DMS 273 (cell line): ENCODE measurements around the gene HAPLN3.
"Not testable (repeated sequence)": the region's sequence is repeated elsewhere in the genome, so short reads cannot be mapped to it uniquely, and the experiment has no call there.

Experiments
- DNase-seq: peaks from one replicate; lab custom pipeline; 2025; ENCODE audit not compliant: unreplicated experiment; lab: John Stamatoyannopoulos, UW

The HAPLN3 gene, protein sequence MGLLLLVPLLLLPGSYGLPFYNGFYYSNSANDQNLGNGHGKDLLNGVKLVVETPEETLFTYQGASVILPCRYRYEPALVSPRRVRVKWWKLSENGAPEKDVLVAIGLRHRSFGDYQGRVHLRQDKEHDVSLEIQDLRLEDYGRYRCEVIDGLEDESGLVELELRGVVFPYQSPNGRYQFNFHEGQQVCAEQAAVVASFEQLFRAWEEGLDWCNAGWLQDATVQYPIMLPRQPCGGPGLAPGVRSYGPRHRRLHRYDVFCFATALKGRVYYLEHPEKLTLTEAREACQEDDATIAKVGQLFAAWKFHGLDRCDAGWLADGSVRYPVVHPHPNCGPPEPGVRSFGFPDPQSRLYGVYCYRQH

DNA sequence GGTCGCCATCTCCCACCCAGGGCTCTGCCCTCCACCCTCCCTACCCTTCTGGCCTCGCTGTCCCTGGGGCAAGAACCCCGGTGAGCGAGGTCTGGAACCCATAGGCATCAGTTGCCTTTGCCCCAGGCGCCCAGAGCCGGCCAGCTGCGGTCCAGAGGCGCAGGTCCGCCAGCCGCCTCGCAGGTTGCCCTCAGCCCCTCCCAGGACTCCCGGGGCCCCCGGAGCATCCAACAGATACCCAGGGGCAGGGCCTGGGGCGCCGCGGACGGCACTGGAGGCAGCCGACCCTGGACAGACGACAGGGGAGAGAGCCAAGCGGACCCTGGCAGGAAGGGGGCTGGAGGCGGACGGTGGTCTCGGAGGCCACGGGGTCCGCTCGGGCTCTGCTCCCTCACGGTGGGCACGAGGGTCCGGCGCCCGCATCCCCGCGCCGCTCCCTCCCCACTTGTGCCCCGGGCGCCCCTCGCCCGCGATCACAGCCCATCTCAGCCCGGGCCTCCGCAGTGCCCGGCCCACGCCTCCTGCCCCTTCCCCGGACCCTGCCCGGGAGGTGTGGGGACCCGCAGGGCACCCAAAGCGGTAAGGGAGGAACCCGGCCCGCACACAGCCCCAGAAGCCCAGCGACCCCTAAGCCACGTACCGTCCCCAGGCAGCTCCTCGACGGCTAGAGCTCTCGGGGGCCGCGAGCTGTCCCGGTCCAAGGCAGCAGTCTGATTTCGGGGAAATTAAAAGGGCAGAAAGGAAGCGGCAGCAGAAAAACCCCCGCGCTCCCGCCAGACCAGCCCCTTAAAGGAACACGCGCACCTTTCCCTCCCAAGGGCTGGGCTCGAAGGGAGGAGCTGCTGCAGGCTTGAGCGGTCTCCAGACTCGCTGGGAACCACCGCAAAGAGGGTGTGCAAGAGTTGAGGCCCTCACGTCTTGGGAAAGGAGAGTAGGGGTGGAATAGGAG lies at the start of gene HAPLN3:
Gene HAPLN3 (minus strand): TSS at position 726 of the 949 bp plus-strand sequence. CDS start 8,246 bp downstream, outside the sequence.
- DNase-seq, result no peak

DNA sequence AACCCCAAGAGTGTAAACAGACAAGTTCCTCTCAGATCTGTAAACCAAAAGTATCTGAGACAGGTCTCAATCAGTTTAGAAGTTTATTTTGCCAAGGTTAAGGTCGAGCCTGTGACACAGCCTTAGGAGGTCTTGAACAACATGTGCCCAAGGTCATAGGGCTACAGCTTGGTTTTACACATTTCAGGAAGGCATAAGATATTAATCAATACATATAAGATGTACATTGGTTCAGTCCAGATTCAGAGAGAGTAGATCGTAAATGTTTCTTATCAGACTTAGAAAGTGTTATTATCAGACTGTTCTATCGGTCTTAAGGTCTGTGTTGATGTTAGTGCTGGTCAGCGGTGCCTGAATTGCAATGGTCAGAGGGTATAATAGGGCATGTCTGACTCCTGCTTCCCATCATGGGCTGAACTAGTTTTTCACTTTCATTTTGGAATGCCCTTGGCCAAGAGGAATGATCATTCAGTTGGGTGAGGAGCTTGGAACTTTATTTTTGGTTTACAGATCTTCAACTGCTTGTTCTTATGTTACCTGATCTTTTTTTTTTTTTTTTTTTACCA lies 44.8 kb upstream of the HAPLN3 start:
- no peak for DNase-seq

DNA sequence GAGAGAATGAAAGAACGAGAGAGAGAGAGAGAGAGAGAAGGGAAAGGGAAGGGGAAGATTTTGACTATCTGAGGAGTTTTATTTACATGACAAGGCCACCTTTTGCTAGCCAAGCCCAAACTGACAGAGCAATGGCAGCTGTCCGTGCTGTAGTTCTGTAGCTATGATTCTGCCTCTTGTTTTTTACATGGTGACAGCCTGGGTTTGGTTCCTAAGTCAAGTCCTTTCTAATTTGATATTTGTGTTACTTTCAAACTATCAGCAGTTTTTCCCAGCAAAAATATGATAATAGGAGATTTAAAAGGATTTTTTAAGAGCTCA lies 44.1 kb upstream of the HAPLN3 start:
- no peak for DNase-seq

DNA sequence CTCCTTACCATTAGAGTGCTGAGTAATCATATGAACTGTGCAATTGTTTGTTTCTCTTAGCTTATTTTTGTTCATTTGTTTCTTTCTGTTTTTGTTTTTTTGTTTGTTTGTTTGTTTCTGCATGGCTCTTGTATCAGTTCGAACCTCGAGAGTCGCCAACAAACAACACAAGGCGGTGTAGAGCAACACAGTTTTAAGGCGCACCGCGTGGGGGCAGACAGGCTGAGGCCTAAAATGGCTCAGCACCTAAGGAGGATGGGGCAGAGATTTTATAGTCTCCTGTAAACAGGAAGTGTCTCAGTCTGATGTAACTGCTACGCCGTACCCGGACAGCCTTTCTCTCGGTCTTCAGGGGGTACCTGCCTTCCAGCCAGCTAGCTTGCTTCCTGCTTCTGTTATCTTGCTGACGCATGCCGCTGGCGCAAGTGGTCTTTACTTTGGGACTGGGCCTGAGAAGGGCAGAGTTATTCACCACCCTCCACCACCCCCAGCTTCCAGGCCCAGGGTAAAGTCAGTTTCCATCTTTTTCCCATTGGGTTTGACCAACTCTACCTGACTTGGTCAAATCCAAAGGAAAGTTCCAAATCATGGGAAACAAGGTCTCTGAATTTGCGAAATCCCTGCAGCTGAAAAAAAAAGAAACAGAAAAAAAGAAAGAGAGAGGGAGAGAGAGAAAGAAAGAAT lies 43.6 kb upstream of the HAPLN3 start:
- DNase-seq, result no peak

DNA sequence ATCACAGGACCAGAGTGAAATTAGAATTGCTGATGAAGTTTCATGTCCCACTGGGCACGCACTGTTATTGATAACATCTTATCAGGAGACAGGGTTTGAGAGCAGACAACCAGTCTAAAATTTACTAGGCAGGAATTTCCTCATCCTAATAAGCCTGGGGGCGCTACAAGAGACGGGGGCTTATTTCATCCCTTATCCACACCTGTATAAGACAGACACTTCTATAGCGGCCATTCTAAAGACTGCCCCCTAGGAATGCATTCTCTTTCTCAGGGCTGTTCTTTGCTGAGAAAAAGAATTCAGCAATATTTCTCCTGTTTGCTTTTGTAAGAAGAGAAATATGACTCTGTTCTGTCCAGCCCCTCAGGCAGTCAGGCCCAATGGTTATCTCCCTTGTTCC lies 39.1 kb upstream of the HAPLN3 start:
- DNase-seq, result not testable (repeated sequence)

DNA sequence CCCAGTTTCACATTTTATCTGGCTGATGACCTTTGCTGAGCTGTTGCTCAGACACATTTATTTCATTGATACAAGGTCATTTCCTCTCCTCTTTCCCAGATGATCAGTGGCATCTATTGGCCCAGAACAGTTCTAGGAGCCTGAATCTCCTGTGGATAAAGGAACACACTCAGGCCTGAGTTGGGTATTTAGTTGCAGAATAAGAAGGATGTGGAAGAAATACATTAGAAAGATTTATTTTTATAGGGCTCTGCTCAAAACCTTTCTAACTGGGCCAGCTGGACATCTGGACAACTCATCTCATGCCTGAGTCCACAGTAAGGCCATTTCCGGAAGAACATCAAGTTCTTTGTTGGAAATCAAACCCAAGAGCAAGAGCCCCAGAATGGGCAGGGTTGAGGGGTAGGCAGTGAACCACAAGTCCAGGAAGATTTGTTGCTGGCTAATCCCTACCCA lies 37.6 kb upstream of the HAPLN3 start:
- DNase-seq, result no peak

DNA sequence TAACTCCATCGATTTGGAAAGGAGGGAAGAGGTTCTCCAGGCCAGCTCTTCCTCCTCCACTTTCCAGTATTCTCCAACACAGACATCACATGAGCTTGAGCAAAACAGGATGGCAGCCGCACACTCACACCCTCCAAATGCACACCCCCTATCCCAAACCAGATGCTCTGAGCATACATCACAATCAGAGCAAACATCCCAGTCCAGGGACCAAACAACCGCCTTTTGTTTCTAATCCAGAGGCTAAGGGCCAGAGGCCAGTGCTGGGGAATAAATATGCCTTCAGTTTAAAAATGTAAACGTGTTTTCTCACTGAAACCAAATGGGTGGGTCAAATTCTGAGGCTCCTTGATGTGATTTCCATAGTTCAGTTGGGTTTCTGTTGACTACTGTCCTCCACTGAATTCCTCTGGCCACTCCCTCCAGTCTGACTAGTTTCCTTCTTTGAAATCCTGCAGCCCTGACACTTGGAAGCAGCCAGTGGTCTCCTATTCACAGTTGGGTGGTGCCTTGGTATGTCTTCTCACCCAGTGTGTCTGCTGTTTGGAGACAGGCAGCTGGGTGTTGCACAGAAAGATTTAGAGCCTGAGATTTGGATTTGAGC lies 37.0 kb upstream of the HAPLN3 start:
- no peak for DNase-seq

DNA sequence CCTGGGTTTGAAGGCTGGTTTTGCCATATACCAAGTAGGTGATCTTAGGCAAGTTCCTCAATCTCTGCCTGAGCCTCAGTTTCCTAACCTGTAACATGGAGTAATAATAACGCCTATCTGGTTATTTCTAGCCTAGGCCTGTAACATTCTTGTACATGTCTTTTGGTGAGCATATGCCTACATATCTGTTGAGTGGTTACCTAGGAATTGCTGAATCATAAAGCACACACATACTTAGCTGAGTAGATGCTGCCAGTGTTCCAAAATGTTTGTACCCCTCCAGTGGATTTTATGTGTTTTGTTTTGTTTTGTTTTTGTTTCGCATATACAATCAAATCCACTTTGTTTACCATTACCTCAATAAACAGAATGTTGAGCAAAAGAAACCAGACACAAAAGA lies 35.2 kb upstream of the HAPLN3 start:
- no peak for DNase-seq

DNA sequence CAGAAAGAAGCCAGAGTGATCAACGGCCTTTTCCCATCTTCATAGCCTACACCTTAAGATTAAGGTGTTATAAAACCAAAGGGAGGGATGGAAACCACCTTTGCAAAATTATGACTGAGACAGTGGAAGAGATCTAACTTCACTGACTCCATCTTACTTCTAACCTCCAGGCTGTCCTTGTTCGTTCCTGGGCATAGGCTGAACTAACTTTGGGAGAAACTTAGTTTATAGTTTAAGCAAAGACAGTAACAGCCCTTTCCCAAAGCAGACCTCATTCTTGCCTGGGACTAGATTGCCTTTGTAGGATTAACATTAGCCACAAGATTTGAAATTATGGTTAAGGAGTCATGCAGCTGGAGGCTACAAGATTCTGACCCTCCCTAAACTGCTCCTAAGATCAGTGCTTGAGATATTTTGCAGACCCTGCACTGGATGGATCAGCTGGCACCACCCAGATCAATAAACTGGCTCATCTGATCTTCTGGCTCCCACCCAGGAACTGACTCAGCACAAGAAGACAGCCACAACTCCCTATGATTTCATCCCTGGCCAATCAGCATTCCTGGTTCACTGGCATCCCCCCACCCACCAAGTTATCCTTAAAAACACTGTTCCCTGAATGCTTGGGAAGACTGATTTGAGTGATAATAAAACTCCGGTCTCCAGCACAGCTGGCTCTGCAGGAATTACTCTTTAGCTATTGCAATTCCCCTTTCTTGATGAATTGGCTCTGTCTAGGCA lies 34.2 kb upstream of the HAPLN3 start:
- DNase-seq, result not testable (repeated sequence)

DNA sequence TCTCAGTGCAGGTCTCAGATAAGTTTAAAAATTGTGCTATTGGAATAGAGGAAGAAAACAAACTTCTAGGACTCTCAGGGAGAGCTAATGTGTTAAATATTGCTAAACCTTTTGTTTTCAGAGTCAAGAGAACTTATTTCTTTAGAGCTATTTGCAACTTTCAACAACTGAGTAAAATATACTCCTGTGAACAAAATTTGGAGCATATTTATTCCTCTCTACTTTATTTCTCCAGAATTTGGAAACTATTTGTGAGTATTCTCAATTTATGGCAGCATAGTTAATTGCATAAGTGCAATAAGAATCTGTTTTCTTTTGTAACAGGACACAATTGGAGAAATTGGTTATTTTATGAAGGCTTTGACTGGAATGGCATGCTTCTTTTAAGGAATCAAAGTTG lies 32.8 kb upstream of the HAPLN3 start:
- not testable (repeated sequence) for DNase-seq

DNA sequence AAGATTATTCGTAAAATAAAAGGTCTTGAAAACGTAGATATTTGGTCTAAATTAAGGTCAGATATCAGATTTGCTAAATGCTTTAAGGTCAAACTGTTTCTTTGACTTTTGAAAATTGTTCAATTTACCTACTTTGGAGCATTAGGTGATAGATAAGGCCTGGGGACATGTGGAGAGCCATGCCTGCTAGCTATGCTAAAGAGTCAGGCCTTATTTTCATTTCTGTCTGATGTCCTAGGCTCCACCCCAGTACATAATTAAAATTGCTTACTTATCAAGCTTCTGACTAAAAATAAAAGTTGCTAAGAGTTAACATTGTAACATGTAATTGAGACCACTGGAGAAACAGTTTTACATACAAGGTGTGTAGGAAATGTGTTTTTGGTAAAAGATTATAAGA lies 30.3 kb upstream of the HAPLN3 start:
- DNase-seq, result not testable (repeated sequence)

DNA sequence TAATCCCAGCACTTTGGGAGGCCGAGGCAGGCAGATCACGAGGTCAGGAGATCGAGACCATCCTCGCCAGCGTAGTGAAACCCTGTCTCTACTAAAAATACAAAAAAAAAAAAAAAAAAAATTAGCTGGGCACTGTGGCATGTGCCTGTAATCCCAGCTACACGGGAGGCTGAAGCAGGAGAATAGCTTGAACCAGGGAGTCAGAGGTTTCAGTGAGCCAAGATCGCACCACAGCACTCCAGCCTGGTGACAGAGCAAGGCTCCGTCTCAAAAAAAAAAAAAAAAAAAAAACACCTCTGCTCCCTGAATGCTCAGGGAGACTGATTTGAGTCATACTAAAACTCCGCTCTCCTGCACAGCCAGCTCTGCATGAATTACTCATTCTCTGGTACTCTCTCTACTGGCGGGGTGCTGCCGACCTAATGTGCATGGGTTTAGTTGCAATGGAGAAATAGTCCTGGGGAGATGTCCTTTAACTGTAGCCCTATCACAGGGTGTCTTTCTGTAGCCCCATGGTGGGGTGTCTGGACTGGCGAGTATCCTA lies 25.6 kb upstream of the HAPLN3 start:
- DNase-seq, result not testable (repeated sequence)

DNA sequence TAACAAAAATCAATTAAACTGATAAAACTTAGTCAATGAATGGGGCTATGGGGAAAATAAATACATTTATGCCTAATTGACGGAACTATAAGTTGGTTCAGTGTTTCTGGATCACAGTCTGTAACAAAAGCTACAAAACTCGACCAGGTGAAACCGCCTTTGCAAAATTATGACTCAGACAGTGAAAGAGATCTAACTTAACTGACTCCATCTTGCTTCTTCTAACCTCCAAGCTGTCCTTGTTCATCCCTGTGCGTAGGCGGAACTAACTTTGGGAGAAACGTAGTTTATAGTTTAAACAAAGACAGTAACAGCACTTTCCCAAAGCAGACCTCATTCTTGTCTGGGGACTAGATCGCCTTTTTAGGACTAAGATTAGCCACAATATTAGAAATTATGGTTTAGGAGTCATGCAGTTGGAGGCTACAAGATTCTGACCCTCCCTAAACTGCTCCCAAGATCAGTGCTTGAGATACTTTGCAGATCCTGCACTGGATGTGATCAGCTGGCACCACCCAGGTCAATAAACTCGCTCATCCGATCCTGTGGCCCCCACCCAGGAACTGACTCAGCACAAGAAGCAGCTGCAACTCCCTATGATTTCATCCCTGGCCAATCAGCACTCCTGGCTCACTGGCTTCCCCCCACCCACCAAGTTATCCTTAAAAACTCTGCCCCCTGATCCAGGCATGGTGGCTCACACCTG lies 25.0 kb upstream of the HAPLN3 start:
- DNase-seq, result no peak

DNA sequence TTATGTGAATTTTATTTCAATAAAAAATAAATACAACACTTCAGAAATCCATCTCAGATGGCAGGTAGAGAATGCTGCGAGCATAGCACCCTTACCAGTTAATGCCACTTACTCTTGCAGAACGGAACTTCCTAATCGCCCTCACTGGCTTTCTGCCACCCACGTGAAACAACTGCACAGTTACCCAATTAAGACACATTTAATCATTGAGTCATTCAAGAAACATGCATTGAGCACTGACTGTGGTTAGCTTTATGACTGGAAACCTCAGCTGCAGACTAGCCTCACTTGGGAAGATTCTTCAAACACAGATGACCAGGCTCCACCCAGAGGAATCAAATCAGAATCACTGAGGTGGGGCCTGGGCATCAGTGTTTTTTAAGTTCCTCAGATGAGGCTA lies 23.4 kb upstream of the HAPLN3 start:
- peak; percentile 26 for DNase-seq

DNA sequence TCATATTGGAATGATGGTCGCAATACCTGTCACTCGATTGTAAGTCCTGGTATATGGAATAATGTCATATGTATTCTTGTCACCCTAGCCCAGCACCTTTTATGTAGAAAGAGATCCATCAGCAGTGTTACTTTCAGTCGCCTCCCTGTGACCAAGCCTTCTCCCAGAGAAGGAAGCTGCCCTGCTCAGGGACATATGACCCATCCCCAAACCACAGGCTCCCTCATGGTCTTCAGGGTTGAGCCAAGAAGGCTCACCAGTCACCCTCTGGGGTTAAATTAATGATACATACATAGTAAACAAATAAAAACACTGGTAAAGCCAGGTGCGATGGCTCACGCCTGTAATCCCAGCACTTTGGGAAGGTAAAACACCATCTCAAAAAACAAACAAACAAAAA lies 22.4 kb upstream of the HAPLN3 start:
- no peak for DNase-seq

DNA sequence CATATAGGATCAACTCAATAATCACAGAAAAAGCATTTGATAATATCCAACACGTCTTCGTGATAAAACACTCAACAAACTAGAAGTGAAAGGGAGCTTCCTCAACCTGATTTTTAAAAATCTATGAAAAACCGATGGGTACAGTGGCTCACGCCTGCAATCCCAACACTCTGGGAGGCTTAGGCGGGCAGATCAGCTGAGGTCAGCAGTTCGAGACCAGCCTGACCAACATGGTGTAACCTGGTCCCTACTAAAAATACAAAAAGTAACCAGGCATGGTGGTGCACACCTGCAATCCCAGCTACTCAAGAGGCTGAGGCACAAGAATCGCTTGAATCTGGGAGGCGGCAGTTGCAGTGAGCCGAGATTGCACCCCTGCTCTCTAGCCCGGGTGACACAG lies 20.0 kb upstream of the HAPLN3 start:
- DNase-seq, result no peak

DNA sequence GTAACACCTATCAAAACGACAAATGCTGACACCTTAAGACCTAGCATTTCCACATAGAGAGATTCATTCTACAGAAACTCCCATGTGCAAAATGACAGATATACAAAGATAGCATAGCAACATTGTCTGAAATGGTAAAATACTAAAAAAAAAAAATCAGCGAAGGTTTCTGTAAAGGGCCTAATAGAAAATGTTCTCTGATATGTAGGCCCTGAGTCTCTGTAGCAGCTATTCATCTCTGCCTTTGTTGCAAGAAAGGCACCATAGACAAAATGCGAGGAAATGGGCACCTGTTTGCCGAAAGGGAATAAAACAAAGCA lies 18.5 kb upstream of the HAPLN3 start:
- DNase-seq, result no peak

DNA sequence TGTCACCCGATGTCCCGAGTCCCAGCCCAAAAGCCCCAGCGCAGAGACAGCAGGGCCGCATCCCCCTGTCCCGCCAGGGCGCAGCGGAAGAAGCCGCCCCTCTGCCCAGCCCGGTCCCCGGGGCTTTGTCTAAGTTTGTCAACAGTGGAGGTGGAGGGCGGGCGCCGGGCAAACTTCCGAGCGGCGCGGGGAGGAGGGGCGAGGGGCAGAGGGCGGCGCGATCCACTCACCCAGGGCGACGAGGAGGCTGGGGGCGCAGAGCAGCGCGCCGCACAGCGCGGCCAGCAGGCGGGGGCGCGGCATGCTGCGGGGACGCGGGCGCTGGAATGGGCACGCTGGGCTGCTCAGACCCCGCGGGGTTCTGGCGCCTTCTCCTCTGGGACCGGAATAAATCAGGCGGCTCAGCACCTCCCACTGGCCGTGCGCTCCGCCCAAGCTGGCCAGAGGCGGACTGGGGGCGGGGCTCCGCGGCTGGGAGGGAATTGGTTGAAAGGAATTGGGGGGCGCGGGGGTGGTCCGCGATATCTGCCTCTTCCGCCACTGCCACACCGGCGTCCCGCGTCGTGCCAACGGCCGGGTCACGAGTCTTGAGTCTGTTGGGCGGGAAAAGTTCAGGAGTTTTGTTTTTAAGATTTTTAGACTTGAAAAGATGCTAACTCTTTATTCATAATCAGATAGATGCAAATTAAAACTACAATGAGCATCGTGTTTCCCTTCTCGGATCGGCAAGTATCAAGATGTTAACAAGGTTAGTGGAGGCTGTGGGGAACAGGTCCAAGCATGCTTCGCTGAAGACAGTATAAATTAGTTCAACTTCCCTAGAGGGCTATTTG lies 17.9 kb upstream of the HAPLN3 start, which contains the start of gene MFGE8:
Gene MFGE8 (minus strand): TSS at position 363 of the 833 bp plus-strand sequence. CDS start 60 bp downstream, at position 303.
- peak; percentile 80 for DNase-seq
